Kidney (tissue), 14 donors: ENCODE measurements around the gene CSTPP1. TPM values are rescaled to one million over a fixed set of nuclear protein-coding genes. Genes with fewer than 3 reads are reported as not detected.
A peak's percentile ranks its signal among the peaks of the same experiment; 100 is the strongest.

ENCODE experiments used
- DNase-seq, 5 donors: peaks; one replicate each; pipeline ENCODE4 v3.0.0-alpha.2; 2013 to 2020
- FAIRE-seq: peaks from 2 replicates; lab custom pipeline; 2012; peaks lifted over from hg19 to GRCh38; lab: Jason Lieb, UNC
- H3K27ac ChIP-seq, 2 donors: one replicate each; pipeline ENCODE4 v1.7.0; 2013; ENCODE audit warnings: low read depth in 2 of 2, low read length in 2 of 2, inconsistent platforms in 1 of 2
- H3K27me3 ChIP-seq: one replicate; pipeline ENCODE4 v1.7.1; 2013; ENCODE audit warnings: low read length, inconsistent platforms; ENCODE audit not compliant: control insufficient read depth, insufficient read depth
- H3K36me3 ChIP-seq, 3 donors: one replicate each; pipeline versions ENCODE4 v1.7.0 to v1.7.1; 2013; ENCODE audit warnings: low read length in 3 of 3, control low read depth in 1 of 3, inconsistent platforms in 1 of 3; ENCODE audit not compliant: insufficient read depth in 3 of 3, control insufficient read depth in 2 of 3
- H3K4me1 ChIP-seq, 3 donors: one replicate each; pipeline versions ENCODE4 v1.7.0 to v1.7.1; 2013; ENCODE audit warnings: low read length in 3 of 3, inconsistent platforms in 1 of 3, low read depth in 1 of 3; ENCODE audit not compliant: control insufficient read depth in 2 of 3, insufficient read depth in 2 of 3
- H3K4me3 ChIP-seq, 3 donors: one replicate each; pipeline versions ENCODE4 v1.7.0 to v1.8.1; 2013; ENCODE audit warnings: low read length in 3 of 3, control low read depth in 1 of 3, inconsistent platforms in 1 of 3
- H3K9ac ChIP-seq, 3 donors: one replicate each; pipeline versions ENCODE4 v1.7.0 to v1.7.1; 2013; ENCODE audit warnings: low read length in 3 of 3, control low read depth in 1 of 3, inconsistent platforms in 1 of 3
- H3K9me3 ChIP-seq, 3 donors: one replicate each; pipeline versions ENCODE4 v1.7.0 to v1.7.1; 2013; ENCODE audit warnings: low read length in 3 of 3, control low read depth in 1 of 3, inconsistent platforms in 1 of 3; ENCODE audit not compliant: control insufficient read depth in 2 of 3, insufficient read depth in 1 of 3
- intact Hi-C: fragments of 100-400 bp; cut with DNase I; formaldehyde crosslinking; loops from one replicate; pipeline ENCODE4 v1.11.1; 2022
- polyA plus RNA-seq: library from polyadenylated mRNA; stranded (reverse); fragments of 350-450 nt; fragmentation: Illumina TruSeq; extraction: RNeasy Lipid Tissue Mini Kit (QIAGEN cat#74804); gene quantifications from one replicate; pipeline ENCODE4 v1.2.3, GENCODE V29; 2014; ENCODE audit warnings: low read depth, low replicate concordance; ENCODE audit not compliant: insufficient read depth
- total RNA-seq: library from RNA; stranded (reverse); fragmentation: NEBNext Ultra II Directional; extraction: Animal tissue kit (Norgen Biotek cat#: 25700); gene quantifications from one replicate; pipeline ENCODE4 v1.2.1, GENCODE V29; 2021
- TF ChIP-seq, protein P1 (sequence below): IDR thresholded peaks from 3 replicates; pipeline ENCODE4 v1.5.1; 2012; ENCODE audit warnings: mild to moderate bottlenecking, moderate library complexity, borderline replicate concordance; ENCODE audit not compliant: insufficient read depth; ENCODE audit errors: extremely low read depth
- donor health status: control.
- donor health status: control.
- donor health status: control.
- donor health status: control.
- donor health status: control.
- donor health status: DM: yes; HTN: yes; CAD: no.
- donor health status: Normal renal cell carcinoma (clear cell type).

Gene CSTPP1
- total and polyA plus RNA-seq, 2 donors from 2014 or later, result 37.4 to 50.3 TPM

DNA sequence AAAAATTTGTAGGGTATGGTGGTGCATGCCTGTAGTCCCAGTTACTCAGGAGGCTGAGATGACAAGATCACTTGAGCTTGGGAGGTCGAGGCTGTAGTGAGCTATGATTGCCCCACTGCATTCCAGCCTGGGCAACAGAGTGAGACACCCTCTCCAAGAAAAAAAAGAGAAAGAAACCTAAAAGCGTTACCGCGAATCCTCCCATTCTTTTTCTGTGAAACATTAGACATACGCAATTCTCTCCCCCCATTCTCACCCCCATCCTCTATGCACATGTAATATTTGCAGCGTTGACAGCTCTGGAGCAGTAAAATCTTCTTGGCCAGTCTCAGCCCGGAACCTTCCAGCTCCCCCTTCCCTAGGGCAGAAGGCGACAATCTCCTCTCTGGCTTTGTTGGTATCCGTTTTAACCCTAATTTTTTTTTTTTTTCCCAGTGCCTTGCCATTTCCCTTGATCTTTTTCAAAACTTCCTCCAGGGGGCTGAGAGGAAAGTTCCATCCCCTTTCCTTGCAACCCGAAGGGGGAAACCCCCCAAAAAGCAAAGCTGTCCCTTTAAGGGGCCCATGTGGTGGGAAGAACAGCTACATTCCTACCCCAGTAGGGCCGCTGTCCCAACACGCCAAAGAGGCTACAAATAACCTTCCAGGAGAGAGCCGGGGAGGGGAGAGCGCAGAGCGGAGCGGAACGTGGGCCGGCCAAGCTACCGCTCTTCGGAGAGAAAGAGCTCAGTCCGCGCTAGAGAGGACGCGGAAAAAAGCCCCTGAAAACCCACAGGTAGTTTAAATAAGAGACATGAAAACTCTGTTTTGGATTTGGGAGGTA, 20.1 kb upstream of the CSTPP1 start:
- H3K27ac ChIP-seq, result no peak overlapping the region
- FAIRE-seq (no peak), DNase-seq (peak; percentile 74 to 89 (median 83))
- H3K4me3 ChIP-seq, result peak overlapping the region; percentile 44 to 71 (median 55)
- peak overlapping the region in 2 of 3 donors; percentile 17 to 53 for H3K9ac ChIP-seq
- peaks cover 0 to 6% (median 5%) of the 10 kb centered on the region in 3 donors for H3K4me1 ChIP-seq
- H3K27me3 ChIP-seq, result no peaks in the 10 kb centered on the region
- intact Hi-C loops, result no loop called here
- H3K36me3 ChIP-seq, result no peaks in the 10 kb centered on the region
- TF ChIP-seq, protein P1, sequence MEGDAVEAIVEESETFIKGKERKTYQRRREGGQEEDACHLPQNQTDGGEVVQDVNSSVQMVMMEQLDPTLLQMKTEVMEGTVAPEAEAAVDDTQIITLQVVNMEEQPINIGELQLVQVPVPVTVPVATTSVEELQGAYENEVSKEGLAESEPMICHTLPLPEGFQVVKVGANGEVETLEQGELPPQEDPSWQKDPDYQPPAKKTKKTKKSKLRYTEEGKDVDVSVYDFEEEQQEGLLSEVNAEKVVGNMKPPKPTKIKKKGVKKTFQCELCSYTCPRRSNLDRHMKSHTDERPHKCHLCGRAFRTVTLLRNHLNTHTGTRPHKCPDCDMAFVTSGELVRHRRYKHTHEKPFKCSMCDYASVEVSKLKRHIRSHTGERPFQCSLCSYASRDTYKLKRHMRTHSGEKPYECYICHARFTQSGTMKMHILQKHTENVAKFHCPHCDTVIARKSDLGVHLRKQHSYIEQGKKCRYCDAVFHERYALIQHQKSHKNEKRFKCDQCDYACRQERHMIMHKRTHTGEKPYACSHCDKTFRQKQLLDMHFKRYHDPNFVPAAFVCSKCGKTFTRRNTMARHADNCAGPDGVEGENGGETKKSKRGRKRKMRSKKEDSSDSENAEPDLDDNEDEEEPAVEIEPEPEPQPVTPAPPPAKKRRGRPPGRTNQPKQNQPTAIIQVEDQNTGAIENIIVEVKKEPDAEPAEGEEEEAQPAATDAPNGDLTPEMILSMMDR, result no peak
- no peaks in the 10 kb centered on the region for H3K9me3 ChIP-seq

DNA sequence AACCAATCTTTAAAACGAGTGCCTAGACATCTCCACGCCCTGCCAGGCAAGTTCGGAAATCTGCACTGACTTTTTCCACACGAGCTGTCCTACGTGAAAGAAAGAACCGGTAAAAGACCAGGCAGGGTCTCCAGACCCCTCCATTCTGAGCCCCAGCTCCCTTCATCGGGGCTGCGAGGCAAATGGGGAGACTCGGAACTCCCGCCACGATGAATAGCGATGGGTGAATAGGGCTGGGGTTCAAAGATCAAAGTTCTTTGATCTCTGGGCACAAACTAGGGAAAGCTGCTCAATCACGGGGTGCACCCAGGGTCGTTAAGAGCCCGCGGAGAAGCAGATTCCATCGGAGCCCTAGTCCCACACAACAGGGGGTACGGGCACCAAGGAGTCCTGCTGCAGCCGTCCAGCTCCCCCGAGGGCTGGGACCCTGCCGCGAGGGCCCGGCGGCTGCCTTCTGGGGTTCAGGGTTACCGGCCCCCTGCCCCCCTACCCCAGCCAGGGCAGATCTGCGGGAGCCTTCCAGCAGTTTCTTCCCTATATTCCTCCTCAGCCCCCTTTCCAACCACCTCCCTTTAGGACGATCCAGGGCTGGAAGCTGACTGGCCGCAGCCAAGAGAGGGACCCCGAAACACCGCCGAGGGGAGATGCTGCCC, 19.3 kb upstream of the CSTPP1 start:
- H3K4me1 ChIP-seq, result peaks cover 0 to 6% (median 5%) of the 10 kb centered on the region in 3 donors

DNA sequence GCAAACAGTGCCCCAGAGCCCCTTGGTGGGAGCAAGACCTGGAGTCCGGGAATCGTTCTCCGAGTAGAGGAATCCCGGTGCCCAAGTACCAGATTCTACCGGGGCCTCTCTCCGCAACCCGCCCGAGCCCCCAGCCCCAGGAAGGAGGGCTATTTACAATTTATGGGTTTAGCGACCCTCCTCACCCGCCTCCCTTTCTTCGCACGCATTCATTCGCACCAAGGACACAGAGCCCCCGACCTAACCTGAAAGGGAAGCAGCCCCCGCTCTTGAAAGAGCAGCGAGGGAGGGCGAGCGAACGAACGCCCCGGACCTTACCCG, 18.8 kb upstream of the CSTPP1 start:
- Histone ChIP-seq H3K27me3 (no peaks in the 10 kb centered on the region), H3K4me3 (peak overlapping the region in 2 of 3 donors; percentile 44 to 71), H3K9ac (peak overlapping the region in 1 of 3 donors; percentile 9), H3K36me3 (no peaks in the 10 kb centered on the region), H3K9me3 (no peaks in the 10 kb centered on the region), H3K4me1 (peaks cover 0 to 6% (median 5%) of the 10 kb centered on the region in 3 donors), H3K27ac (no peak overlapping the region)
- DNase-seq (peak in 2 of 5 donors; percentile 39 to 61), FAIRE-seq (no peak)
- intact Hi-C loops, result no loop called here
- TF ChIP-seq, protein P1, result no peak

More for the DNA sequence above, 19.3 kb upstream of the CSTPP1 start:
- DNase-seq (peak in 1 of 5 donors; percentile 24), FAIRE-seq (no peak)
- peak overlapping the region; percentile 13 to 53 (median 17) for H3K9ac ChIP-seq
- no peaks in the 10 kb centered on the region for H3K36me3 ChIP-seq
- TF ChIP-seq, protein P1, result no peak
- H3K27me3 ChIP-seq, result no peaks in the 10 kb centered on the region
- H3K27ac ChIP-seq, result no peak overlapping the region
- peak overlapping the region; percentile 44 to 71 (median 55) for H3K4me3 ChIP-seq
- intact Hi-C loops, result no loop called here
- H3K9me3 ChIP-seq, result no peaks in the 10 kb centered on the region
